ENCODE results near the gene GRPEL1. TPM values are rescaled to one million over a fixed set of nuclear protein-coding genes. Genes with fewer than 3 reads are reported as not detected.

GRPEL1 gene
- total and polyA plus RNA-seq, 2 of the 13 experiments (the other 11 are each of a cell fraction or from before 2014, with no cell fraction given), result 32.3 to 141 TPM

- H4K20me1 ChIP-seq (ENCODE audit: insufficient read depth, low read length), result no peaks in the 10 kb centered on the region
- H3K36me3 ChIP-seq (replicated peaks in 1 of 2; ENCODE audit: control insufficient read depth in 1 of 2, insufficient read depth in 2 of 2, low read length in 2 of 2), result no peaks in the 10 kb centered on the region
- ATAC-seq (no peak), FAIRE-seq (no peak), DNase-seq (ENCODE audit: low spot score) (no peak)
- H3K9me3 ChIP-seq (ENCODE audit: low read length), result no peaks in the 10 kb centered on the region
- no peaks in the 10 kb centered on the region for H3K79me2 ChIP-seq (ENCODE audit: insufficient read depth, low read length)
- H3K4me1 ChIP-seq (ENCODE audit: insufficient read depth, low read length), result no peaks in the 10 kb centered on the region
- BruUV-seq (replicated peaks), result no TSS peak
- intact Hi-C loops (cut with micrococcal nuclease; ENCODE audit: unreplicated experiment), result no loop called here
- TF ChIP-seq ZNF691 (CRISPR knock-in tag; IDR thresholded peaks at IDR 0.05; ENCODE audit: borderline replicate concordance, low read depth), result no peak
- TF ChIP-seq ZNF720 (CRISPR knock-in tag; IDR thresholded peaks at IDR 0.05), result no peak
- TF ChIP-seq YEATS4 (CRISPR knock-in tag; IDR thresholded peaks at IDR 0.05; ENCODE audit: borderline replicate concordance), result no peak
- no peak for TF ChIP-seq TRAFD1 (CRISPR knock-in tag; IDR thresholded peaks at IDR 0.05; ENCODE audit: borderline replicate concordance)
- no peak overlapping the region for H3K9ac ChIP-seq (ENCODE audit: insufficient read depth, low read depth, low read length)
- H3K4me2 ChIP-seq (ENCODE audit: low read depth, low read length), result no peak overlapping the region
- CTCF ChIA-PET (ENCODE audit: low intra/inter-chr PET ratio, low total read pairs), result no interaction called here
- POLR2A ChIA-PET, result no interaction called here
- no CpG with 5 or more reads among the region's 16 CpGs for WGBS (ENCODE audit: low lambda C conversion rate)
- no peak overlapping the region for H3K4me3 ChIP-seq (replicated peaks in 1 of 3; ENCODE audit: insufficient read depth in 1 of 3, low read depth in 2 of 3, low read length in 3 of 3)
- H3K27me3 ChIP-seq (ENCODE audit: control insufficient read depth in 1 of 2, insufficient read depth in 2 of 2, low read length in 2 of 2), result peaks cover 2 to 44% of the 10 kb centered on the region in 2 experiments; a peak in 3 of 5 replicates
- in situ Hi-C loops (cut with HindIII; ENCODE audit: extremely low pct_ligation_motif_present, low pct_unique_long_range_greater_than_20kb), result no loop called here
- no peak overlapping the region for H2AFZ ChIP-seq (ENCODE audit: low read length)
- no peak overlapping the region for H3K27ac ChIP-seq (ENCODE audit: extremely low read length, insufficient read depth, low read length)
Measured at GRCh38 chr4:7095611-7096155, 27.8 kb upstream of the GRPEL1 start.

GRCh38 chr4:7094916-7095315 lies 27.1 kb upstream of the GRPEL1 start:
- H3K27ac ChIP-seq (ENCODE audit: extremely low read length, insufficient read depth, low read length), result no peak overlapping the region
- H2AFZ ChIP-seq (ENCODE audit: low read length), result no peak overlapping the region
- ChIA-PET CTCF (ENCODE audit: low intra/inter-chr PET ratio, low total read pairs) (no interaction called here), POLR2A (no interaction called here)
- H3K36me3 ChIP-seq (replicated peaks in 1 of 2; ENCODE audit: control insufficient read depth in 1 of 2, insufficient read depth in 2 of 2, low read length in 2 of 2), result no peaks in the 10 kb centered on the region
- ATAC-seq, result no peak
- DNase-seq (ENCODE audit: low spot score), result no peak
- peaks cover 3 to 45% of the 10 kb centered on the region in 2 experiments; a peak in 4 of 5 replicates for H3K27me3 ChIP-seq (ENCODE audit: control insufficient read depth in 1 of 2, insufficient read depth in 2 of 2, low read length in 2 of 2)
- no TSS peak for BruUV-seq (replicated peaks)
- no peak overlapping the region for H3K4me3 ChIP-seq (replicated peaks in 1 of 3; ENCODE audit: insufficient read depth in 1 of 3, low read depth in 2 of 3, low read length in 3 of 3)
- TF ChIP-seq MYNN (CRISPR knock-in tag; IDR thresholded peaks at IDR 0.05; ENCODE audit: low read depth) (no peak), ZNF746 (CRISPR knock-in tag; IDR thresholded peaks at IDR 0.05) (no peak)
- 64% methylated on average over 10 of the region's 10 CpGs for WGBS (ENCODE audit: low lambda C conversion rate)
- peak overlapping the region; percentile 2; the same call in 1 of the 2 replicates for H3K4me2 ChIP-seq (ENCODE audit: low read depth, low read length)
- H3K9ac ChIP-seq (ENCODE audit: insufficient read depth, low read depth, low read length), result no peak overlapping the region
- H3K9me3 ChIP-seq (ENCODE audit: low read length), result no peaks in the 10 kb centered on the region
- in situ Hi-C loops (cut with HindIII; ENCODE audit: extremely low pct_ligation_motif_present, low pct_unique_long_range_greater_than_20kb), result no loop called here
- H3K79me2 ChIP-seq (ENCODE audit: insufficient read depth, low read length), result no peaks in the 10 kb centered on the region
- H3K4me1 ChIP-seq (ENCODE audit: insufficient read depth, low read length), result no peaks in the 10 kb centered on the region
- intact Hi-C loops (cut with micrococcal nuclease; ENCODE audit: unreplicated experiment), result no loop called here
- H4K20me1 ChIP-seq (ENCODE audit: insufficient read depth, low read length), result no peaks in the 10 kb centered on the region
- FAIRE-seq, result no peak

Measured in HepG2 (cell line).